Pancreas (tissue), 10 donors: Measurements from ENCODE around the gene CD83. TPM values are rescaled to one million over a fixed set of nuclear protein-coding genes. Genes with fewer than 3 reads are reported as not detected.
"Not testable (repeated sequence)": the region's sequence is repeated elsewhere in the genome, so short reads cannot be mapped to it uniquely, and the experiment has no call there.

Source experiments
- ATAC-seq, 4 donors: fragments of 200-7000 bp; cut with Tn5 transposase; one replicate each; pipeline versions ENCODE4 v1.8.0 to v1.9.1; 2020; ENCODE audit warnings: mild to moderate bottlenecking in 4 of 4, moderate library complexity in 4 of 4
- DNase-seq, 6 donors: peaks; one replicate each; pipeline ENCODE4 v3.0.0-alpha.2; 2020
- FAIRE-seq: peaks from 2 replicates; lab custom pipeline; 2012; peaks lifted over from hg19 to GRCh38; lab: Jason Lieb, UNC
- H3K27ac ChIP-seq, 4 donors: fragments of 200-600 bp; sonication (generic); 1 replicate in 3 of 4; 2 replicates in 1 of 4; pipeline versions ENCODE4 v1.5.0 to v1.8.0; 2020
- H3K27me3 ChIP-seq, 4 donors: fragments of 200-600 bp; one replicate each; pipeline ENCODE4 v1.8.0; 2021
- H3K36me3 ChIP-seq, 3 donors: fragments of 200-600 bp; sonication (generic) in 1 of 3; one replicate each; pipeline versions ENCODE4 v1.5.0 to v1.8.0; 2020 to 2021
- H3K4me1 ChIP-seq, 3 donors: fragments of 200-600 bp; one replicate each; pipeline ENCODE4 v1.8.0; 2021
- H3K4me3 ChIP-seq, 4 donors: fragments of 200-600 bp; sonication (generic) in 2 of 4; one replicate each; pipeline versions ENCODE4 v1.5.0 to v1.8.0; 2020 to 2021
- H3K9me3 ChIP-seq, 4 donors: fragments of 200-600 bp; one replicate each; pipeline ENCODE4 v1.8.0; 2021
- CTCF ChIP-seq, 4 donors: fragments of 200-600 bp; sonication (generic) in 3 of 4; IDR thresholded peaks; one replicate each; pipeline versions ENCODE4 v1.5.0 to v1.8.0; 2021; ENCODE audit warnings: antibody characterized with exemption in 4 of 4
- WGBS, 2 donors: extraction: QIAGEN DNeasy Blood & Tissue Kit; methylation state at CpG; one replicate each; pipeline ENCODE4 v1.1.7; 2013; 5-methylcytosine and 5-hydroxymethylcytosine counted together
- intact Hi-C, 3 donors: fragments of 100-400 bp; cut with DNase I; formaldehyde crosslinking; loops; one replicate each; pipeline versions ENCODE4 v1.11.1 to v1.14.2; 2022
- polyA plus RNA-seq, 2 donors: library from polyadenylated mRNA; stranded (reverse); fragments of 200-250 nt; gene quantifications; one replicate each; pipeline ENCODE4 v1.2.3, GENCODE V29; 2013
- total RNA-seq, 6 donors: library from RNA; stranded (reverse); fragmentation: NEBNext Ultra II Directional in 4 of 6; extraction: Animal tissue kit (Norgen Biotek cat#: 25700) in 4 of 6; gene quantifications; one replicate each; pipeline versions ENCODE4 v1.2.1 to v1.2.4, GENCODE V29; 2021 to 2023
- donor health status: healthy with polysubstance abuse.
- donor health status: DM: no; HTN: no; CAD: no; lungs with moderate emphysema.
- donor health status: DM: no; HTN: no; CAD: no.
- donor health status: control.
- donor health status: control.
- donor health status: Bipolar disorder and iron deficiency.
- donor health status: DM: yes; HTN: yes; CAD: no.
- donor health status: DM: no; HTN: no; CAD: no.
- donor health status: DM: no; HTN: no; CAD: no.
- donor health status: DM: yes; HTN: yes; CAD: no.

CD83 gene
- total and polyA plus RNA-seq, 8 donors, result 0.72 to 5.1 (median 1.3) TPM

- no peak for FAIRE-seq
- no peak overlapping the region for H3K4me3 ChIP-seq
- DNase-seq, result no peak
- no peaks in the 10 kb centered on the region for H3K27me3 ChIP-seq
- H3K9me3 ChIP-seq, result no peaks in the 10 kb centered on the region
- H3K4me1 ChIP-seq, result no peaks in the 10 kb centered on the region
- peak in 1 of 4 donors; percentile 12 for ATAC-seq
- intact Hi-C loops, result no loop called here
- TF ChIP-seq CTCF (IDR thresholded peaks at IDR 0.05), result no peak
- no peaks in the 10 kb centered on the region for H3K36me3 ChIP-seq
- WGBS, 2 donors, result 54 to 68% methylated on average over 10 of the region's 10 CpGs
- H3K27ac ChIP-seq, result no peak overlapping the region
These were observed 29.0 kb downstream of the CD83 start for GRCh38 chr6:14146506-14147096.

- no peaks in the 10 kb centered on the region for H3K27me3 ChIP-seq
- H3K36me3 ChIP-seq, result no peaks in the 10 kb centered on the region
- no peaks in the 10 kb centered on the region for H3K9me3 ChIP-seq
- no peaks in the 10 kb centered on the region for H3K4me1 ChIP-seq
- intact Hi-C loops, result no loop called here
- ATAC-seq (peak in 2 of 4 donors; percentile 53 to 72), FAIRE-seq (no peak), DNase-seq (no peak)
- no peak overlapping the region for H3K4me3 ChIP-seq
- WGBS, 2 donors, result 70 to 82% methylated on average over 7 of the region's 7 CpGs
- H3K27ac ChIP-seq, result no peak overlapping the region
- no peak for TF ChIP-seq CTCF (IDR thresholded peaks at IDR 0.05)
These were observed 30.3 kb downstream of the CD83 start for GRCh38 chr6:14147891-14148290.

GRCh38 chr6:14148471-14148870 is 30.9 kb downstream of the CD83 start:
- no peak for ATAC-seq
- no peak for DNase-seq
- 84 to 86% methylated on average over 5 of the region's 5 CpGs for WGBS, 2 donors
- Histone ChIP-seq H3K27ac (no peak overlapping the region), H3K9me3 (no peaks in the 10 kb centered on the region), H3K4me1 (no peaks in the 10 kb centered on the region), H3K27me3 (no peaks in the 10 kb centered on the region), H3K36me3 (no peaks in the 10 kb centered on the region), H3K4me3 (no peak overlapping the region)
- intact Hi-C loops, result no loop called here
- no peak for TF ChIP-seq CTCF (IDR thresholded peaks at IDR 0.05)
- FAIRE-seq, result no peak

GRCh38 chr6:14149053-14149738 is 31.6 kb downstream of the CD83 start:
- H3K27me3 ChIP-seq, result no peaks in the 10 kb centered on the region
- H3K4me1 ChIP-seq, result no peaks in the 10 kb centered on the region
- WGBS, 2 donors, result 85% methylated on average over 6 of the region's 6 CpGs
- intact Hi-C loops, result no loop called here
- ATAC-seq (no peak), FAIRE-seq (no peak), DNase-seq (no peak)
- no peak overlapping the region for H3K27ac ChIP-seq
- TF ChIP-seq CTCF (IDR thresholded peaks at IDR 0.05), result no peak
- no peaks in the 10 kb centered on the region for H3K36me3 ChIP-seq
- no peaks in the 10 kb centered on the region for H3K9me3 ChIP-seq
- no peak overlapping the region for H3K4me3 ChIP-seq

- Histone ChIP-seq H3K9me3 (no peaks in the 10 kb centered on the region), H3K4me1 (no peaks in the 10 kb centered on the region), H3K36me3 (no peaks in the 10 kb centered on the region), H3K27me3 (no peaks in the 10 kb centered on the region), H3K27ac (no peak overlapping the region), H3K4me3 (no peak overlapping the region)
- FAIRE-seq (no peak), DNase-seq (no peak), ATAC-seq (no peak)
- WGBS, 2 donors, result 91 to 98% methylated on average over 7 of the region's 7 CpGs
- TF ChIP-seq CTCF (IDR thresholded peaks at IDR 0.05), result no peak
- intact Hi-C loops, result no loop called here
These were observed 32.2 kb downstream of the CD83 start for GRCh38 chr6:14149739-14150130.

GRCh38 chr6:14151300-14151699 is 33.7 kb downstream of the CD83 start:
- H3K27ac ChIP-seq, H3K4me3 ChIP-seq, H3K4me1 ChIP-seq, ATAC-seq, intact Hi-C loops, H3K27me3 ChIP-seq, H3K9me3 ChIP-seq, DNase-seq, H3K36me3 ChIP-seq, FAIRE-seq: not testable (repeated sequence)
- 89 to 92% methylated on average over 3 of the region's 3 CpGs for WGBS, 2 donors
